Fibroblast of mammary gland (primary cell): ENCODE results near the gene MSANTD3.
"Not testable (repeated sequence)": the region's sequence is repeated elsewhere in the genome, so short reads cannot be mapped to it uniquely, and the experiment has no call there.

Experiments
- DNase-seq: peaks from one replicate; pipeline ENCODE4 v3.0.0-alpha.2; 2010; ENCODE audit warnings: low read depth
- H3K4me3 ChIP-seq: 2 replicates; pipeline ENCODE4 v1.5.1; 2011; ENCODE audit warnings: low read depth, mild to moderate bottlenecking, low read length, moderate library complexity; ENCODE audit not compliant: control insufficient read depth
- CTCF ChIP-seq: conservative IDR thresholded peaks from 2 replicates; pipeline ENCODE4 v1.5.1; 2011; ENCODE audit warnings: low read depth, low read length, inconsistent platforms; ENCODE audit not compliant: control insufficient read depth, insufficient read depth

Gene MSANTD3

GRCh38 chr9:100426530-100427365 lies at the start of gene MSANTD3:
Gene MSANTD3, plus strand, starts transcription at chr9:100427143. Its CDS starts 14,796 bp downstream, at chr9:100441939.
- TF ChIP-seq CTCF, result no peak
- peak within 1 kb of the TSS; percentile 83 for H3K4me3 ChIP-seq

GRCh38 chr9:100379862-100380261 lies 47.1 kb upstream of the MSANTD3 start:
- H3K4me3 ChIP-seq, result no peak overlapping the region
- no peak for TF ChIP-seq CTCF
- peak; percentile 57 for DNase-seq

More at GRCh38 chr9:100426530-100427365, at the start of gene MSANTD3:
- peak; percentile 70 for DNase-seq

GRCh38 chr9:100392989-100393388 lies 34.0 kb upstream of the MSANTD3 start:
- not testable (repeated sequence) for H3K4me3 ChIP-seq, DNase-seq

GRCh38 chr9:100394032-100394695 lies 32.8 kb upstream of the MSANTD3 start:
- no peak overlapping the region for H3K4me3 ChIP-seq
- no peak for TF ChIP-seq CTCF
- no peak for DNase-seq

- H3K4me3 ChIP-seq, result no peak overlapping the region
- no peak for DNase-seq
- TF ChIP-seq CTCF, result no peak
Measured at GRCh38 chr9:100394816-100395215, 32.1 kb upstream of the MSANTD3 start.

GRCh38 chr9:100396769-100397168 lies 30.2 kb upstream of the MSANTD3 start:
- no peak for DNase-seq
- TF ChIP-seq CTCF, result no peak
- H3K4me3 ChIP-seq, result no peak overlapping the region
